ENCODE results near the gene STARD13. TPM values are rescaled to one million over a fixed set of nuclear protein-coding genes. Genes with fewer than 3 reads are reported as not detected.

The STARD13 gene
- total RNA-seq, 6 donors from 2014 or later: 43.6 to 76.5 (median 63.7) TPM

- H3K9me3 ChIP-seq: no peaks in the 10 kb centered on the region
- H3K36me3 ChIP-seq: no peaks in the 10 kb centered on the region
- H3K4me3 ChIP-seq: no peak overlapping the region
- DNase-seq: no peak
- TF ChIP-seq POLR2AphosphoS5 (IDR thresholded peaks at IDR 0.05) (no peak), POLR2A (IDR thresholded peaks at IDR 0.05) (no peak)
- no peak for ATAC-seq (ENCODE audit: low FRiP score in 2 of 2)
- H3K27me3 ChIP-seq: no peaks in the 10 kb centered on the region
- H3K27ac ChIP-seq: peak overlapping the region in 3 of 4 donors; percentile 32 to 60 (median 54)
- peaks cover 18 to 44% (median 35%) of the 10 kb centered on the region in 4 donors for H3K4me1 ChIP-seq
- WGBS, 2 donors: 36 to 39% methylated on average over 6 of the region's 6 CpGs
Measured at GRCh38 chr13:33213797-33214196, 71.8 kb downstream of the STARD13 start.

- 67 to 72% methylated on average over 6 of the region's 6 CpGs for WGBS, 2 donors
Measured at GRCh38 chr13:33213024-33213768, 72.4 kb downstream of the STARD13 start.

GRCh38 chr13:33212396-33212795 is 73.2 kb downstream of the STARD13 start:
- ATAC-seq (ENCODE audit: low FRiP score in 2 of 2): no peak
- H3K27me3 ChIP-seq: no peaks in the 10 kb centered on the region
- H3K4me3 ChIP-seq: no peak overlapping the region
- TF ChIP-seq POLR2AphosphoS5 (IDR thresholded peaks at IDR 0.05): no peak
- no peak for TF ChIP-seq EP300 (IDR thresholded peaks at IDR 0.05)
- no peak for TF ChIP-seq POLR2A (IDR thresholded peaks at IDR 0.05)
- TF ChIP-seq CTCF (IDR thresholded peaks at IDR 0.05): no peak
- WGBS, 2 donors: 90 to 95% methylated on average over 3 of the region's 3 CpGs
- no peak for DNase-seq
- H3K27ac ChIP-seq: no peak overlapping the region
- peaks cover 25 to 48% (median 38%) of the 10 kb centered on the region in 4 donors for H3K4me1 ChIP-seq
- H3K9me3 ChIP-seq: no peaks in the 10 kb centered on the region
- H3K36me3 ChIP-seq: no peaks in the 10 kb centered on the region

More at GRCh38 chr13:33213024-33213768, 72.4 kb downstream of the STARD13 start:
- Histone ChIP-seq H3K9me3 (no peaks in the 10 kb centered on the region), H3K4me1 (peaks cover 22 to 48% (median 38%) of the 10 kb centered on the region in 4 donors), H3K4me3 (no peak overlapping the region), H3K27ac (peak overlapping the region in 2 of 4 donors; percentile 54 to 60), H3K27me3 (no peaks in the 10 kb centered on the region), H3K36me3 (no peaks in the 10 kb centered on the region)
- ATAC-seq (ENCODE audit: low FRiP score in 2 of 2) (peak in 1 of 2 donors; percentile 22), DNase-seq (no peak)
- TF ChIP-seq EP300 (IDR thresholded peaks at IDR 0.05) (no peak), POLR2A (IDR thresholded peaks at IDR 0.05) (no peak), POLR2AphosphoS5 (IDR thresholded peaks at IDR 0.05) (no peak), CTCF (IDR thresholded peaks at IDR 0.05) (no peak)

- no peaks in the 10 kb centered on the region for H3K9me3 ChIP-seq
- TF ChIP-seq POLR2A (IDR thresholded peaks at IDR 0.05) (no peak), EP300 (IDR thresholded peaks at IDR 0.05) (no peak), POLR2AphosphoS5 (IDR thresholded peaks at IDR 0.05) (no peak), CTCF (IDR thresholded peaks at IDR 0.05) (no peak)
- no peak overlapping the region for H3K27ac ChIP-seq
- DNase-seq (no peak), ATAC-seq (ENCODE audit: low FRiP score in 2 of 2) (no peak)
- H3K36me3 ChIP-seq: no peaks in the 10 kb centered on the region
- H3K4me1 ChIP-seq: peaks cover 45 to 63% (median 50%) of the 10 kb centered on the region in 4 donors
- no peak overlapping the region for H3K4me3 ChIP-seq
- H3K27me3 ChIP-seq: no peaks in the 10 kb centered on the region
- 84 to 95% methylated on average over 2 of the region's 2 CpGs for WGBS, 2 donors
Measured at GRCh38 chr13:33210090-33210489, 75.5 kb downstream of the STARD13 start.

- H3K4me3 ChIP-seq: no peak overlapping the region
- no peak for DNase-seq
- ATAC-seq (ENCODE audit: low FRiP score in 2 of 2): peak in 1 of 2 donors; percentile 2
- no peaks in the 10 kb centered on the region for H3K36me3 ChIP-seq
- H3K27ac ChIP-seq: peak overlapping the region; percentile 59 to 83 (median 72)
- WGBS, 2 donors: 78 to 80% methylated on average over 6 of the region's 6 CpGs
- TF ChIP-seq CTCF (IDR thresholded peaks at IDR 0.05): no peak
- no peak for TF ChIP-seq POLR2A (IDR thresholded peaks at IDR 0.05)
- H3K9me3 ChIP-seq: no peaks in the 10 kb centered on the region
- H3K4me1 ChIP-seq: peaks cover 39 to 54% (median 50%) of the 10 kb centered on the region in 4 donors
- H3K27me3 ChIP-seq: no peaks in the 10 kb centered on the region
Measured at GRCh38 chr13:33208290-33209220, 77.0 kb downstream of the STARD13 start.
